ENCODE measurements around the gene VWA3B.
"Not testable (repeated sequence)": the region's sequence is repeated elsewhere in the genome, so short reads cannot be mapped to it uniquely, and the experiment has no call there.

VWA3B gene

GRCh38 chr2:98123286-98123685 is 36.3 kb downstream of the VWA3B start:
- no peak overlapping the region for H3K27ac ChIP-seq
- no peak overlapping the region for H3K4me3 ChIP-seq

- Histone ChIP-seq H3K4me3 (no peak overlapping the region), H3K27ac (no peak overlapping the region)
Observed at GRCh38 chr2:98126061-98126460, 39.1 kb downstream of the VWA3B start.

- no peak overlapping the region for H3K4me3 ChIP-seq
- H3K27ac ChIP-seq = no peak overlapping the region
Observed at GRCh38 chr2:98127229-98127989, 40.4 kb downstream of the VWA3B start.

GRCh38 chr2:98128556-98129109 is 41.7 kb downstream of the VWA3B start:
- no peak overlapping the region for H3K4me3 ChIP-seq
- no peak overlapping the region for H3K27ac ChIP-seq

- not testable (repeated sequence) for H3K4me3 ChIP-seq, H3K27ac ChIP-seq
Observed at GRCh38 chr2:98130073-98130472, 43.1 kb downstream of the VWA3B start.

- Histone ChIP-seq H3K4me3 (no peak overlapping the region), H3K27ac (peak overlapping the region in 2 of 21 experiments; percentile 6 to 16)
Observed at GRCh38 chr2:98134172-98135005, 47.4 kb downstream of the VWA3B start.

GRCh38 chr2:98137196-98137595 is 50.2 kb downstream of the VWA3B start:
- H3K27ac ChIP-seq = no peak overlapping the region
- no peak overlapping the region for H3K4me3 ChIP-seq

GRCh38 chr2:98138978-98139377 is 52.0 kb downstream of the VWA3B start:
- H3K4me3 ChIP-seq, H3K27ac ChIP-seq: not testable (repeated sequence)

- no peak overlapping the region for H3K4me3 ChIP-seq
- H3K27ac ChIP-seq = no peak overlapping the region
Observed at GRCh38 chr2:98140210-98140609, 53.2 kb downstream of the VWA3B start.

- H3K27ac ChIP-seq = no peak overlapping the region
- H3K4me3 ChIP-seq = no peak overlapping the region
Observed at GRCh38 chr2:98142106-98142791, 55.3 kb downstream of the VWA3B start.

GRCh38 chr2:98145070-98145469 is 58.1 kb downstream of the VWA3B start:
- H3K4me3 ChIP-seq = no peak overlapping the region
- H3K27ac ChIP-seq = no peak overlapping the region

- not testable (repeated sequence) for H3K4me3 ChIP-seq
Observed at GRCh38 chr2:98147900-98148299, 60.9 kb downstream of the VWA3B start.

GRCh38 chr2:98148595-98149332 is 61.8 kb downstream of the VWA3B start:
- Histone ChIP-seq H3K27ac (peak overlapping the region in 2 of 21 experiments; percentile 14 to 20), H3K4me3 (no peak overlapping the region)

More at GRCh38 chr2:98147900-98148299, 60.9 kb downstream of the VWA3B start:
- not testable (repeated sequence) for H3K27ac ChIP-seq

GRCh38 chr2:98149333-98149697 is 62.3 kb downstream of the VWA3B start:
- no peak overlapping the region for H3K4me3 ChIP-seq
- H3K27ac ChIP-seq = peak overlapping the region in 2 of 21 experiments; percentile 14 to 20

- no peak overlapping the region for H3K4me3 ChIP-seq
- H3K27ac ChIP-seq = no peak overlapping the region
Observed at GRCh38 chr2:98153481-98153880, 66.5 kb downstream of the VWA3B start.

- H3K27ac ChIP-seq = no peak overlapping the region
Observed at GRCh38 chr2:98155291-98155690, 68.3 kb downstream of the VWA3B start.

GRCh38 chr2:98155716-98156115 is 68.7 kb downstream of the VWA3B start:
- H3K4me3 ChIP-seq = no peak overlapping the region
- H3K27ac ChIP-seq = peak overlapping the region in 2 of 21 experiments; percentile 36 to 59

More at GRCh38 chr2:98155291-98155690, 68.3 kb downstream of the VWA3B start:
- no peak overlapping the region for H3K4me3 ChIP-seq

- no peak overlapping the region for H3K4me3 ChIP-seq
- peak overlapping the region in 2 of 21 experiments; percentile 36 to 59 for H3K27ac ChIP-seq
Observed at GRCh38 chr2:98156304-98156703, 69.3 kb downstream of the VWA3B start.

GRCh38 chr2:98157557-98157956 is 70.6 kb downstream of the VWA3B start:
- no peak overlapping the region for H3K27ac ChIP-seq
- no peak overlapping the region for H3K4me3 ChIP-seq

Data from skin epidermis (tissue), 12 donors.